ENCODE results near the gene CD22.
"Not testable (repeated sequence)": the region's sequence is repeated elsewhere in the genome, so short reads cannot be mapped to it uniquely, and the experiment has no call there.

DNA sequence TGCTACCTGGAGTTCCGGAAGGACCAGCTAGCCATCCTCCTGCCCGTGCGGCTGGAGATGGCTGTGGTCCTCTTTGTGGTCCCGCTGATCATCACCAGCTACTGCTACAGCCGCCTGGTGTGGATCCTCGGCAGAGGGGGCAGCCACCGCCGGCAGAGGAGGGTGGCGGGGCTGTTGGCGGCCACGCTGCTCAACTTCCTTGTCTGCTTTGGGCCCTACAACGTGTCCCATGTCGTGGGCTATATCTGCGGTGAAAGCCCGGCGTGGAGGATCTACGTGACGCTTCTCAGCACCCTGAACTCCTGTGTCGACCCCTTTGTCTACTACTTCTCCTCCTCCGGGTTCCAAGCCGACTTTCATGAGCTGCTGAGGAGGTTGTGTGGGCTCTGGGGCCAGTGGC lies 30.4 kb downstream of the CD22 start:
- TF ChIP-seq, protein P1, sequence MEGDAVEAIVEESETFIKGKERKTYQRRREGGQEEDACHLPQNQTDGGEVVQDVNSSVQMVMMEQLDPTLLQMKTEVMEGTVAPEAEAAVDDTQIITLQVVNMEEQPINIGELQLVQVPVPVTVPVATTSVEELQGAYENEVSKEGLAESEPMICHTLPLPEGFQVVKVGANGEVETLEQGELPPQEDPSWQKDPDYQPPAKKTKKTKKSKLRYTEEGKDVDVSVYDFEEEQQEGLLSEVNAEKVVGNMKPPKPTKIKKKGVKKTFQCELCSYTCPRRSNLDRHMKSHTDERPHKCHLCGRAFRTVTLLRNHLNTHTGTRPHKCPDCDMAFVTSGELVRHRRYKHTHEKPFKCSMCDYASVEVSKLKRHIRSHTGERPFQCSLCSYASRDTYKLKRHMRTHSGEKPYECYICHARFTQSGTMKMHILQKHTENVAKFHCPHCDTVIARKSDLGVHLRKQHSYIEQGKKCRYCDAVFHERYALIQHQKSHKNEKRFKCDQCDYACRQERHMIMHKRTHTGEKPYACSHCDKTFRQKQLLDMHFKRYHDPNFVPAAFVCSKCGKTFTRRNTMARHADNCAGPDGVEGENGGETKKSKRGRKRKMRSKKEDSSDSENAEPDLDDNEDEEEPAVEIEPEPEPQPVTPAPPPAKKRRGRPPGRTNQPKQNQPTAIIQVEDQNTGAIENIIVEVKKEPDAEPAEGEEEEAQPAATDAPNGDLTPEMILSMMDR (IDR thresholded peaks at IDR 0.05; ENCODE audit: insufficient read depth, low read length, poor library complexity, severe bottlenecking): not testable (repeated sequence)
- TF ChIP-seq EZH2phosphoT487 (conservative IDR thresholded peaks at IDR 0.05; ENCODE audit: low read length): not testable (repeated sequence)

Data from SU-DHL-6 (cell line).